ENCODE data around the gene ARL5C. TPM values are rescaled to one million over a fixed set of nuclear protein-coding genes. Genes with fewer than 3 reads are reported as not detected.
"Not testable (repeated sequence)": the region's sequence is repeated elsewhere in the genome, so short reads cannot be mapped to it uniquely, and the experiment has no call there.

ARL5C gene
- polyA plus RNA-seq, 1 donor, result not detected

DNA sequence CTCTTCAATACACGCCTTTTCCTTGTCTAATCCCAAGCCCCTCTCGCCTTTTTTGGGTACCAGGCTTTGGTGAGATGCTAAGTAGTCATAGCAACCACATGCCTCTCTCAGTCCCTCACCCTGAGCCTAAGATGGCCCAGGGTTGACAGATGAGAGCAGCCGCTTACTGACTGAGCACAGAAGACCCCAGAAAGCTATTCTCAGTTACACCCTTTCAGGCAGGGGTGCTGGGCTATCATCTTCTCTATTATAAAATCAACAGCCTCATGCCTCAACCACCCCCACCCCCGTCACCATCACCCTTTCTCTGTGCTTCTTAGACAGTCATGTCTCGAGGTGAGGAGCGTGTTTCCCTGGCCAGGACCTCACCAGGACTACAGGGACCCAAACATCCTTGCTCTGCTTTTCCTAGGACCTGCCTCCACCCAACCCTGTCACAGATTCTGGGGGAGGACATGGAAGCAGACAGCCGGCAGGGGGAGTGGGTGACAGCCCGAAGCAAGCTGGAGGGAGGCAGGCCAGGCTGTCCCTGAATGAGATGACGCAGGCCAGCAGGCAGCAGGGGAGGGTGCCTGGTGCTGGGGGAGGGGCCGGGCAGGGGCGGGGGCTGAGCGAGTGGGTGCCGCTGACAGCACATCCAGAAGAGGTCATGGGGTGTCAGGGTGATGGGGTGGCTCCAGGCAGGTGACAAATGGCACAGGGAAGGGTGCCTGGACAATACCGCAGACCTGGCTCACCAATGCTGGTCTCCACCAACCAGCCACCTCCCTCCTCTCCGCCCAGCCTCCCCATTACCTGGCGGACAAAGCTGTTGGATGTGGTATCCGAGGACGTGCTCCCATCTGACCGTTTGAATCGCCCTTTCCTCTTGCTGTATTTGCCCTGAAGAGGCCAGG, 28.4 kb upstream of the ARL5C start:
- DNase-seq, result peak; percentile 59

DNA sequence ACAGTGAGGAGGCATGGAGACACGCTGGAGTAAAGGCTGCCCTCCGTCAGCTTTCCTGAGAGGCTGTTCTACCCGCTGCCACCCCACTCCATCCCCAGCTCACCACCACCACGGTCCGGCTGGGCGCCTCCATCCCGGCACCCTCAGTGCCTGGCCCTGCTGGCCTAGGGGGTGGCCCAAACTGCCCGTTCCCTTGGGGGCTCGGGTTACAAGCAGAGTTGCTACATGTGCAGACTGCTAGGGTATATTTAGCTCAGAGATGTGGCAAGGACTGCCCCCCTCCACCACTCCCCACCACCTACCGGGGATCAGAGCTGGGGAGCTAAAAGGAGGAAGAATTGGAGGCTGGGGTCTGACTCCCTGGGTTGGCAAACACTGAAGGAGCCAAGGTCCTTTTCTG, 27.4 kb upstream of the ARL5C start:
- no peak for DNase-seq

DNA sequence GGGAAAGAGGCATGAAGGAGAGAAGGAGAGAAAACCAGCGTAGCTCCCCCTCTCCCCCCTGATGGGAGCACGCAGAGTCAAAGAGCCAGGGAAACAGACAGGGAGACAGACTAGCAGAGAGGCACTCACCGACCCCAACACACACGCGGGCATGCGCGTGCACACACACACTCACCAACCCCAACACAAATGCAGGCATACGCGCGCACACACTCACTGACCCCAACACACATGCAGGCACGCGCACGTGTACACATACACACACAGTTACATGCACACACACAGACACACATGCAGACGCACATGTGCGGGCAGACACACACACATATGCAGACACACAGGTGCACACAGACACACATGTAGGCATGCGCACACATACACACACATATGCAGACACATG, 26.9 kb upstream of the ARL5C start:
- no peak for DNase-seq

DNA sequence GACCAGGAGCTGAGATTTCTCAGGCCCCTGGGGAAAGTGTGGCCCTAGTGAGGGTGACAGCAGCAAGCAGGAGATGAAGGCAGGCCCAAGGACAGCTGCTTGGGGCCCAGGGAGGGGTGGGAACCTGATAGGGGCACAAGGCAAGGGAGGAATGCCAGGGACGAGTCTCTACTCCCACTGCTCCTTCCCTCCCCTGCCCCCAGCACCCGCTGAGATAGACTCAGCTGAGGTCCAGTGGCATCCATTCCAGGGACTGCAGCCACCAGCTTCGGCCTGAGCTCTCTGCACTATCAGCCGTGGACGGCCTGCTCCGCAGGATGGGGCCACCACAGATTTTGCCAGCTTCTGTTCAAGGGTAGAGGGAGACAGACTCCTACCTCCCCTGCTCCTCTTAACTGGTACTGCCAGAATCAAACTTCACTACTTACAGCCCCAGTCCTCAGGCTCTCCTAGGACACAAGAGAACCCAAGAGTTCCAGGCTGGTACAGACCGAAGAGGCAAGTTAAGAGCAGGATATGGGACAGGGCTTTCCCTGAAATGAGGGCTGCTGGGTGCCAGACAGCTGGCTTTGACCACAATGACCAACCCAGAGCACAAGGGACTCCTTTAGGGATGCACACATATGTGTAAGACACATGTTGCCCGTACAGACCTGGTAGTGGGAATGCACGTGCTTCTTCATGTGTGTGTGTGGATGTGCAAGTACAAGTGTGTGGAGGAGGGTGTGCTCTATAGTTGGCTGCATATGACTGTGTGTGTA, 26.0 kb upstream of the ARL5C start:
- no peak for DNase-seq

DNA sequence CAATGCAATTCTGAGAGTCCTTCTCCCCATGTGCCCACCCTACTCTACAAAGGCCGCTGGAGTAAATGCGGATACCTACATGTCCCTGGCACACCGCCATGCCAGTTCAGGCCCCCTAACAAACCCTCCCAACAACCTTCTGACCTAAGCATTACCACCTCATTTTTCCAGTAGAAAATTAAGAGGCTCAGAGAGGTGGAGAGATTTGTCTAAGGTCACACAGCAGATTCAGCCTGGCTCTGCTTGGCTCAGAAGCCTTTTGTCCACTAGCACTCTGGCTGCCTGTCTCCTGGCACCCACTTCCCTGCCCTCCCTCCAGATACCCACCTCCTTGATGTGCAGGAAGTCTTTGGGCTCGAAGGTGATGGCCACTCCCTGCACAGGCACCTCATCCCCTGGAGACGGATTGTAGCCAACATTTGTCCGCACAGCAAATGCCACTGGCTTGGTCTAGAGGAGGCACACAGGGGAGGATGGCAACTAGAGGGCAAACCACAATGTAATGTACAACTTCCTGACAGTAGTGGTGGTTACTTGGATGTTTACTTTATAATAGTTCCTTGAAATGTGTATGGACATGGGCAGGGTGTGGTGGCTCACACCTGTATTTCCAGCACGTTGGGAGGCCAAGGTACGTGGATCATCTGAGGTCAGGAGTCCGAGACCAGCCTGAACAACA, 21.3 kb upstream of the ARL5C start:
- DNase-seq, result no peak

DNA sequence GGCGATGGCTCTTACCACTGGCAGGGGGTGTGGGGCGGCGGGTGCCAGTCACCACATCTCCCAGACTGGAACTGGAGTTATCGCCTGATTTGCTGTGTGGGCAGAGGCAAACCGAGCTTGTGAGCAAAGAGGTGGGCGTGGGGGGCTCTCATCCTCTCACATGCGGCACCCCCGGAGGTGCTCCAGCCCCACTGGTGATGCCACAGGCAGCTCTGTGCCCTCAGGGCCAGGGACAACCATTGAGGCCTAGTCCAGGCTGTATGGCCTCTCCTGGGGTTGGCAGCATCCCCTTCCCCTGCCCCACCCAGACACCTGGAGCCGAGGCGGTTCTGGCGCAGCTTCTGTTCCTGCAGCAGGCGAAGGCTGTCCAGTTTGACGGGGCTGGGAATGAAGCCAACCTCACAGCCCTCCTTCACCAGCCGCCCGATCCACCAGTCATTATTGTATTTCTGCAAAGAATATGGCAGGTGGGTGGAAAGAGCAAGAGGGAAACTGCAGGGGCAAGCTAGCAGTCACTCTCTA, 20.6 kb upstream of the ARL5C start:
- no peak for DNase-seq

DNA sequence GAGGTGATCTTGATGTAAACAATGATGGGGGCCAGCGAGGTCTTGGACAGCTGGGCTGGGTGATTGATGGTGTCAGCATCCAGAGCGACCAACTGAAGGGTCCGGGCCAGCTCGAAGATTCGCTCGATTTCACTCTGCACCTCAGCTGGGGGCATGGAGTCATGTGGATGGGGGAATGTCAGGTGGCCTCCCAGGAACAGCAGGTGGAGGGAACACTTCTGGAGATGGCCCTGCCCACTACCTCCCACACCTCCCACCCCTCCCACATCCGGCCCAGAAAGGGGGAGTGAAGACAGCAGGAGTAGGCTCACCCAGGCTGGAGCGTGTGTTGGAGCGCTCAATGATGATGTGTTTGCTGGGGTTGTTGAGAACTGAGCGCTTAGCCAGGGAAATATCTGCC, 17.8 kb upstream of the ARL5C start:
- no peak for DNase-seq

DNA sequence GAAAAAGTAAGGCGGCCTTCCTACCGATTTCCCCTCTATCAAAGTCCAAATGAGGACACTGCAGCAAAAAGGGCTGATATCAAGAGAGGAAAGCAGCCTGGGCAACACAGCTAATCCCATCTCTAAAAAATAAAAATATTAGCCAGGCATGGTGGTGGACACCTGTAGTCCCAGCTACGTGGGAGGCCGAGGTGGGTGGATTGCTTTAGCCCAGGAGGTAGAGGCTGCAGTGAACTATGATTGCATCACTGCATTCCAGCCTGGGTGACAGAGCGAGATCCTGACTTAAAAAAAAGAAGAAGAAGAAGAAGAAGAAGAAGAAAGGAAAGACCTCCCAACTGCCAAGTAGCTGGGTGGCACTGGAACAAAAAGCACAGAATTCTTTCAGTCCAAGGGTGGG, 17.1 kb upstream of the ARL5C start:
- no peak for DNase-seq

DNA sequence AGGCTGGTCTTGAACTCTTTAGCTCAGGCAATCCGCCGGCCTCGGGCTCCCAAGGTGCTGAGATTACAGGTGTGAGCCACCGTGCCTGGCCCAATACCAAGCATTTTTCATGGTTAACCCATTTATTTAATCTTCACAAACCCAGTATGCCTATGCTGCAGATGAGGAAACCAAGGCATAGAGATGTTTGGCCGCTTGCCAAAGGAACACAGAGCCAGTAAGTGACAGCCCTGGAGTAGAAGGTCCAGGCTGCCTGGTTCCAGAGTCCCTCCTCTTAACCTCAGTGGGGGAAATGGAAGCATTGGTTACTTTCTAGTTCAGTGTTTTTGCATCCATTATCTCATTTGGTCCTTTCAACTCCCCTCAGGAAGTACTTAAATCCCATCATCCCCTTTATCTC, 15.3 kb upstream of the ARL5C start:
- no peak for DNase-seq

DNA sequence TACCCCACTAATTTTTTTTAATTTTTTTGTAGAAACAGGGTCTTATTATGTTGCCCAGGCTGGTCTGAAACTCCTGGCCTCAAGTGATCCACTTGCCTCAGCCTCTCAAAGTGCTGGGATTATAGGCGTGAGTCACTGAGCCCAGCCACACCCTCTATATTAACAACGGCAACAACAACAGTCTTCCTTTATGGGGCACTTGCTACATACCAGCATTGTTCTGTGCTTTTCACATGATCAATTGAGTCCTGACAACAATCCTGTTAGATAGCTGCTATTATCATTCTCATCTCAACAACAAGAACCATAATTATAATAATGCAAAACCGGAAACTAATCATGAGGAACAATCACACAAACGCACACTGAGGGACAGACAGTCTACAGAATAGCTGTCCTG, 12.6 kb upstream of the ARL5C start:
- no peak for DNase-seq

DNA sequence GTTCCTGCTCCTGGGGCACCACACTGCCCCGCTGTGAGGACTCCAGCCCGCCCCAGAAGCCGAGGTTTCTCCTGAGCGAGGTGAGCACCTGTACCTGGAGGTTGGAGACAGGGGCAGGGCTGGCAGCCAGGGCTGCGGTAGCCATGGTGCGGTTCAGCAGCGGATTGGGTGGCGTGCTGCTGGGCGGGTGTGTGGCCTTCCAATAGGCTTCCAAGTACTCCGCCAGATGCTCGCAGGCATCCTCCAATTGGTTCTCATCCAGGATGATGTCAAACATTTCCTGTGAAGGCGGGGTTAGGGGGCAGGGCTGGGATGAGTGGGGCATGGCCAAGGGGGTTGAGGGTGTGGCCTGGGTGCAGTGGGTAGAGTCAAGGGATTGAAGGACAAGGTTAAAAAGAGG, 11.3 kb upstream of the ARL5C start:
- DNase-seq, result no peak

DNA sequence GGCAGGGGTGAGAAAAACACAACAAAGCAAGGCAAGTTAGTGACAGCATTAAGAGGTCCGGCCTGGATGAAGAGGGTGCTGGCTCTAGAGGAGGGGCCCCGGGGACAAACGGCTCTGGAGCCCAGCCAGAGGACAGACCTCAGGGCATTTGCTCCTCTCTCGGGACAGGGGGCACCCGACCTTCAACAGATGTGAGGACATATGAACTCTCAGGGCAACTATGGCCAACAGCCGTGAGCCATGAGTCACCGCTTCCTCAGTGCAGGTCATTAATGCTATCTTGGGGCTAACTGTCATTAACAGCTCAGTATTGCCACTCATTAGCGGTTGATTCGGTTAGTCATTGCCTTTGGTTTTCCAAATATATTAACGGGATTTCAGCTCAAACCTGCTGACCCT, 9.7 kb upstream of the ARL5C start:
- DNase-seq, result no peak

DNA sequence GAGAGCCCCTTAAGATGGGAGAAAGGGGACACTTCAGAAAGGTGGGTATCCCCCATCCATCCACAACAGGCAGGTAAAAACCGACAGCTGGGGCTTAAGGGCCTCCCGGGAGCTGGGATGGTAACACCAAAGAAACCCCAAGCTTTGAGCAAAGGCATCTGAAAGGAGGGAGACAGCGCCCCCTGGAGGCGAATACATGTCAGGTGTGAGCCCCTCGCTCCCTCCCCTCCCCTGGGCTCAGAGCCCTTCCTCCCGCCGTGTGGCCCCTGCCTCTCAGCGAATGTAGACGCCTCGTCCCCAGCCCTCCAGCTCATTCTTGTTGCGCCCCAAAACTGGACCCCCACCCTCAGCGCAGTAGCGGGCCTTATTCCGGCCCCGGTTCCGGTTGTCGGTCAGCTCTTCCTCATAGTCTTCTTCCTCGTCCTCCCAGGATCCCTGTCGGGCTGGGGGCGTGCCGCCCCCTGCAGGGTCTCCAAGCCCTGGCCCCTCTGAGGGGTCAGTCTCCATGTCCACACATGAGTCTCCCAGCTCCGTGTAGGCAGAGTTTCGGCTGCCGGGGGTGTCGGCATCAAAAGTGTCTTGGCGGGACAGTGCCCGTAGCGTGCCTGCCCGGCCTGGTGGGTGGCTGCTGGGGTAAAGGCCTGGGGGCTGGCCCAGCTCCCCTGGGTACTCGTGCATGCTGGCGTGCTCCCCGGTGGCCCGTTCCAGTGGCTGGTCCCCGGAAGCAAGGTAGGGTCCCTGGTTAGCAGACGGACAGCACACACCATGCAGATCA, 9.1 kb upstream of the ARL5C start:
- peak; percentile 73 for DNase-seq

DNA sequence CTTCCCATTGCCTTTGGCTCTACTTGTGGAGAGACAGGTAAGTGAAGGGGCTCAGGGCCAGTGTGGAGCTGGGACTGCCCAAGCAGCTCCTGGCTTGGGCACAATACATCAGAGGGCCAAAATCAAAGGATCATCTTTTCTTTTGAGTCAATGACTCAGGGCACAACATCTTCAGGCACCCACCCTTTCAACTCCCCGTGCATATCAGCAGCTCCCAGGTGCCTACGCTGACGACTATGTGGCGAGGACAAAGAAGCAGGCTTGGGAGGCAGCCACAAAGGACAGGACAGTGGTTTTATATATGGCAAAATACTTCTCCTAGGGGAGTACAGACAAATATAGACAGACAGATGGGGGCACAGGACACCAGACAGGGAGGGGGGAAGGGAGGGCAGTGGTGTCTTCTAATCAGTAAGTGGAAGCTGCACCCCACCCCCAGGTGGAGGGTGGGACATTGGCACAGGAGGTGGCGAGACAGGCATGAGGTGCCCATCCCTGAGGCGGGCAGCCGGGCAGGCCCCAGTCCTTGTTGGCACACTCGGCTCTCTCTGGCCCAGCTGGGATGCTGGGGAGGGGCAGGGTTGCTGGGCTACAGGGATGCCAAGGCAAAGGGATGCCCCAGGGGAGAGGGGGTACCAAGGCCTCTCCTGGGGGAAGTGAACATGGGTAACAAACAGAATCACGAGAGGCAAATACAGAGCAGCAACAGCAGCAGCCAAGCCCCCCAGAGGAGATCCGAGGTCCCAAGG, 7.7 kb upstream of the ARL5C start:
- no peak for DNase-seq

DNA sequence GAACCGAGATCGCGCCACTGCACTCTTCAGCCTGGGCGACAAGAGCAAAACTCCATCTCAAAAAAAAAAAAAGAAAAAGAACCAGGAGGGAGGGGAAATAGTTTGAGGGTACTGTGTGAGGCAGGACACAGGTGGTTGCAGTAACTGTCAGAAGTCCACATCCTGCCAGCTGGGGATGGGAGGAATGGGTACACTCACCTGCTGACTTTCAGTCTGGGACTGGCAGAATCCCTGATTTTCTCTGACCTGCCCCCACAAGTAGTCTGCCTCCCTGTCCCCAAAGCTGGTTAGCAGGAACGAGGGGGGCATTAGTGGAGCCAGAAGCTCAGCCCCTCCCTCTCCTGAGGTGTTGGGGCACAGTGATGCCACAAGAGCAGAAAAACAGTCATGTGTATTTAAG, 7.1 kb upstream of the ARL5C start:
- no peak for DNase-seq

DNA sequence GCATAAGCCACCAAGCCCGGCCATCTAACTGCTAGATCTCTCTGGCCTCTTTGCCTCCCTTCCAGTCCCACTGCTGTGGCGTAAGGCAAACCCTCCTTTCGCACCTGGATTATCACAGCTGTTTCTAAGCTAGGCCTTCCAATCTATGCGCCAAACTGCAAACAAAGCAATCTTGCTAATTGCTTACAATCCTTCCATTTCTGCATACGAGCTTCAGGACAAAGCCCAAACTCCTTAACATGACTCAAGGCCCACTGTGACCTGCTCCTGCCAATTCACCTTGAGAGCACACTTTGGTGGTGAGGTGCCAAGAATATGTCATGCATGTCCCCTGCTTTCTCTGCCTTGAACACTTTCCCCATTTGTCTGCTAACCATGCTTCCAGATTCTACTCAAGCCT, 6.0 kb upstream of the ARL5C start:
- no peak for DNase-seq

DNA sequence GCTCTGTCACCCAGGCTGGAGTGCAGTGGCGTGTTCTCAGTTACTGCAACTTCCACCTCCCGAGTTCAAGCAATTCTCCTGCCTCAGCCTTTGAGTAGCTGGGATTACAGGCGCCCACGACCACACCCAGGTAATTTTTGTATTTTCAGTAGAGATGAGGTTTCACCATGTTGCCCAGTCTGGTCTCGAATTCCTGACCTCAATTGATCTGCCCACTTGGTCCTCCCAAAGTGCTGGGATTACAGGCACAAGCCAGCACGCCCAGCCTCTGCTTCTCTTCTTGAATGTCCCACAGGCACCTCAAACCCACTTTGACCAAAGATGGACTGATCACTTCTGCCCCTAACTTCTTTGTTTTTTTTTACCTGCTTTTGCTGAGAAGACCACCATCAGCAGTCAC, 4.6 kb upstream of the ARL5C start:
- no peak for DNase-seq

DNA sequence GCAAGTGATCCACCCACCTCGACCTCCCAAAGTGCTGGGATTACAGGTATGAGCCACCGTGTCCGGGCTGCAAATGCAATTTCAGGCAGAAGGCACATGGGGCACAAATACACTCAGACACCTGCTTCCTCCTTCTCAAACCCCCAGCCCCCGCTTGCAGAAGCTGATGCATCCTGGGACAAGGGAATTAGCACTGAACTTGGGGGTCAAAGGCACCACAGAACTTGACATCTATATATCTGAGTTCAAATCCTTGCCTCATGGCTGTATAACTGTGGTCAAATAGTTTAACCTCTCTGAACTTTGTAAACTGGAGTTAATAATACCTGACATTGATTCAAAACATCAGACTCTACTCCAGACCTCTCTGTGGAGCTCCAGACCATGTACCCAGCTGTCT, 4.1 kb upstream of the ARL5C start:
- DNase-seq, result no peak

DNA sequence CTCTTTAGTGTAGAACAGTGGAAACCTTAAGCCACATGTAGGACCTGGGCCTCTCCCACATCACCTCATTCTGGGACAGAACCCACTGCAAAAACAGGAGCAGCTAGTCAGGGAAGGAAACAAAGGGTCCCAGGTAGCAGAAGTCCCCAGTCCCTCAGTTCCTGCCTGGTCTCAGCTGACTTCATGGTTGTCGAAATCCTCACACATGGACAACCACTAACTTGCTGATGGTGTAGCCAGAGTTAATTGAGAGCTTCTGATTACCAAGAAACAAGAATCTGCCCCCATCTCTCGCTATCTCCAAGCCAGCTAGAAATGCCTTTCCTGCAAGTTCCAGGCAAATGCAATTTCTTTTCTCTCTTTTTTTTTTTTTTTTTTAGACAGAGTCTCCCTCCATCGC, 3.6 kb upstream of the ARL5C start:
- DNase-seq, result no peak

DNA sequence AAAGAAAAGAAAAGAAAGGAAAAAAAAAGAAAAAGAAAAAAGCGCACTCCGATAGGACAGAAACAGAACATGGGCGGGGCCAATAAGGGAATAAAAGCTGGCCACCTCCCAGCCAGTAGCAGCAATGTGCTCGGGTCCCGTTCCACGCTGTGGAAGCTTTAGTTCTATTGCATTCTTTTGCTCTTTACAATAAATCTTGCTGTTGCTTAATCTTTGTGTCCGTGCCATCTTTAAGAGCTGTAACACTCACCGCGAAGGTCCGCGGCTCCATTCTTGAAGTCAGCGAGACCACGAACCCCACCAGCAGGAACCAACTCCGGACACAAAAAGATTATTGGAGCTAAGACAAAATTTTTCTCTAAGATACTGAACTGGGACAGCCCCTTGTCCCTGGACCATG, 3.1 kb upstream of the ARL5C start:
- DNase-seq, result no peak

DNA sequence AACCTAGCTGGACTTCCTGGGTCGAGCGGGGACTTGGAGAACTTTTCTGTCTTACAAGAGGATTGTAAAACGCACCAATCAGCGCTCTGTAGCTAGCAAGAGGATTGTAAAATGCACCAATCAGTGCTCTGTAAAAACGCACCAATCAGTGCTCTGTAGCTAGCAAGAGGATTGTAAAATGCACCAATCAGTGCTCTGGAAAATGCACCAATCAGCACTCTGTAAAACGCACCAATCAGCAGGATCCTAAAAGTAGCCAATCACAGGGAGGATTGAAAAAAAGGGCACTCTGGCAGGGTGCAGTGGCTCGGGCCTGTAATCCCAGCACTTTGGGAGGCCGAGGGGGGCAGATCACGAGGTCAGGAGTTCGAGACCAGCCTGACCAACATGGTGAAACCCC, 2.5 kb upstream of the ARL5C start:
- DNase-seq, result not testable (repeated sequence)

DNA sequence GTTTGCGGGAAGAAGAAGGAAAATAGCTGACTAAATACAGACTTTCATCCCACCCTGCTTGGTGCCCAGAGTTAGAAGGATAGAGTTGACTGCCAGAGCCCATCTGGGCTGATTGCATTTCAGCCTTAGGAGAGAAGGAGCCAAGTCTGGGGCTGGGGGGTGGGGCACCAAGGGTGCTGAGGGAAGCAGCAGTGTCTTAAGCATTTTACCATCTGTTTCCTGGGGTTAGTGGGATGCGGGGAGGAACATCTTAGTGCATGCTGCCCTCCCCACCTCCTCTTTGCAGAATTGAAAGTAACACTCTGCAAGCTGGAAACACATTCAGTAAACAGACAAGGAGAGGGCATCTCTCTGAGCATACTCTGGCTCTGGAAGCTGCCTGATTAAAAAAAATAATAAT, 1.5 kb upstream of the ARL5C start:
- DNase-seq, result peak; percentile 65

Data from hindlimb muscle (tissue), 1 donor.